ENCODE measurements around the gene SPATA3. TPM values are rescaled to one million over a fixed set of nuclear protein-coding genes. Genes with fewer than 3 reads are reported as not detected.

Gene SPATA3
- total RNA-seq (2014; rRNA removed) (not detected in 2 replicates), Bru-seq, nascent RNA (not detected), BruChase-seq, experiment 1, labeled RNA remaining after a 6-hour chase (not detected), BruChase-seq, experiment 2, labeled RNA remaining after a 2-hour chase (percentile 6 among the genes with signal in this experiment)
- long read RNA-seq = 0 reads

DNA sequence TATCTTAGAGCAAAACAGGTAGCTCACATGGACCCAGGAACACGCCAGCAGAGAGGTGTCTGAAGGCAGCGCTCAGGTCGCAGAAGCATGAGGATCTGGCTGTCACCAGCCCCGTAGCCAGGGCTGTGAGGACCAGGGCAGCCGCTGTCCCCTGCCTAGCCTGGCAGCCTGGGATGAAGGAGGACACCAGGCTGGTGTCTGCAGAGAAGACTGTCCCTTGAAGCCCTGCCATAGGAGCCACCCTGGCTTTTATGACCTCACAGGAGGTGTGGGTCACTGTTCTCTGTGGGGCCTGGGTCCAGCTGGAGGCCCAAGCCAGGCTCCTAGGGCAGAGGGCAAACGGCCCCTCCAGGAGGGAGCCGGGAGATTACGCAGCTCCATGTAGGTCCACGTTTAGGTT is at the start of gene SPATA3:
Gene SPATA3 (plus strand): TSS at position 301 of the 400 bp plus-strand sequence. CDS start 113 bp downstream, outside the sequence.
- no peak within 1 kb of the TSS for H3K4me2 ChIP-seq (ENCODE audit: low read length)
- no peaks in the 10 kb centered on the region for H4K20me1 ChIP-seq (ENCODE audit: low read length)
- TF ChIP-seq, protein P1, sequence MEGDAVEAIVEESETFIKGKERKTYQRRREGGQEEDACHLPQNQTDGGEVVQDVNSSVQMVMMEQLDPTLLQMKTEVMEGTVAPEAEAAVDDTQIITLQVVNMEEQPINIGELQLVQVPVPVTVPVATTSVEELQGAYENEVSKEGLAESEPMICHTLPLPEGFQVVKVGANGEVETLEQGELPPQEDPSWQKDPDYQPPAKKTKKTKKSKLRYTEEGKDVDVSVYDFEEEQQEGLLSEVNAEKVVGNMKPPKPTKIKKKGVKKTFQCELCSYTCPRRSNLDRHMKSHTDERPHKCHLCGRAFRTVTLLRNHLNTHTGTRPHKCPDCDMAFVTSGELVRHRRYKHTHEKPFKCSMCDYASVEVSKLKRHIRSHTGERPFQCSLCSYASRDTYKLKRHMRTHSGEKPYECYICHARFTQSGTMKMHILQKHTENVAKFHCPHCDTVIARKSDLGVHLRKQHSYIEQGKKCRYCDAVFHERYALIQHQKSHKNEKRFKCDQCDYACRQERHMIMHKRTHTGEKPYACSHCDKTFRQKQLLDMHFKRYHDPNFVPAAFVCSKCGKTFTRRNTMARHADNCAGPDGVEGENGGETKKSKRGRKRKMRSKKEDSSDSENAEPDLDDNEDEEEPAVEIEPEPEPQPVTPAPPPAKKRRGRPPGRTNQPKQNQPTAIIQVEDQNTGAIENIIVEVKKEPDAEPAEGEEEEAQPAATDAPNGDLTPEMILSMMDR (conservative IDR thresholded peaks at IDR 0.05; ENCODE audit: low read depth, low read length) = no peak
- TF ChIP-seq EZH2phosphoT487 (IDR thresholded peaks at IDR 0.05; ENCODE audit: borderline replicate concordance, low read length) (no peak), EZH2 (IDR thresholded peaks at IDR 0.05; ENCODE audit: low read length, unreplicated experiment) (no peak)
- H3F3A ChIP-seq (ENCODE audit: low read length, unreplicated experiment) = no peaks in the 10 kb centered on the region
- H3K4me1 ChIP-seq (ENCODE audit: insufficient read depth, low read length) = no peaks in the 10 kb centered on the region
- no peaks in the 10 kb centered on the region for H3K9me3 ChIP-seq (ENCODE audit: low read length)
- no peak within 1 kb of the TSS for H2AFZ ChIP-seq (ENCODE audit: low read length)
- H3K27ac ChIP-seq (ENCODE audit: low read length) = no peak within 1 kb of the TSS
- intact Hi-C loops (cut with micrococcal nuclease) = no loop called here
- peaks cover 7% of the 10 kb centered on the region; the same call in 1 of the 2 replicates for H3K27me3 ChIP-seq (ENCODE audit: low read length)
- POLR2A ChIA-PET (ENCODE audit: unreplicated experiment) = no interaction called here
- BruUV-seq (replicated peaks) = no TSS peak
- H3K9ac ChIP-seq (ENCODE audit: low read length) = no peak within 1 kb of the TSS
- no peaks in the 10 kb centered on the region for H3K36me3 ChIP-seq (ENCODE audit: low read depth, low read length)
- no peaks in the 10 kb centered on the region for H3K79me2 ChIP-seq (ENCODE audit: low read length)
- no peak within 1 kb of the TSS for H3K4me3 ChIP-seq (ENCODE audit: low read length)
- DNase-seq = no peak
- no peaks in the 10 kb centered on the region for H3K9me2 ChIP-seq (replicated peaks; ENCODE audit: low read length)
- no peak for ATAC-seq
- CTCF ChIA-PET = no interaction called here

DNA sequence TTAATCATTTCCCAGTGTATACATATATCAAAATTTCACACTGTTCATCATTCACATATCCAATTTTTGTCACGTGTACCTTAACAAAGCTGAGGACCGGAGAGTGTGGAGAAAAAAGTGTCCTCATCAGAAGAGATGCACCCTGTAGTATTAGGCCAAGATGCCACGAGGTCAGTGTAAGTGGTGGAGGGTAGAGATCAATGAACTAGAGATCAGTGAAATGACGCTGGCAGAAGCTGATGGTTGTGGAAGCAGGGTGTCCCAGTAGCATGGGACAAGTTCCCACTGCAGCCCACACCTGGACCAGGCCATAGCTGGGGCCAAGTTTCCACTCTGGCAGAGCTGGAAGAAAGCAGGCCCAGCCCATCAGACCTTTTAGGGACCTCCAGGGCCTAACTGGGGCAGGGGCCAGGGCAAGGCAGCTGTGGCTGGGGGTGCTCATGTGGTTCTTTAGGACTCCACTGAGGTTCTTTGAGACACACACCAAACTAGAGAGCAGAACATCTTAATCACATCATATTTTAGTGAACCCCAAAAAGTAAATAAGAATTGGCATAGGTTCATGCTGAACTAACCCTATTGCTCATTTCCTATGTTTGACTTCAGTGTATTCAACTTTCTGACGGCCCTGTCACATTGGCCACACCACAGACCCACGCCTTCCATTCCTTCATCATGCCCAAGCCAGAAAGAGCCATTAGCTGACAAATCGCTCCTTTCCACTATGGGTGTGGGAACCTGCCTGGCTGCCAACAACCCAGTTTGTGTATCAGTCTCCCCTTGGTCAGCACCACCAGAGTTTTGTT is 49.3 kb upstream of the SPATA3 start:
- no peak for ATAC-seq
- POLR2A ChIA-PET (ENCODE audit: unreplicated experiment) = no interaction called here
- CTCF ChIA-PET = no interaction called here
- TF ChIP-seq, protein P1 (conservative IDR thresholded peaks at IDR 0.05; ENCODE audit: low read depth, low read length) = no peak
- TF ChIP-seq EZH2 (IDR thresholded peaks at IDR 0.05; ENCODE audit: low read length, unreplicated experiment) (no peak), EZH2phosphoT487 (IDR thresholded peaks at IDR 0.05; ENCODE audit: borderline replicate concordance, low read length) (no peak)
- Histone ChIP-seq H4K20me1 (ENCODE audit: low read length) (no peaks in the 10 kb centered on the region), H3K9me3 (ENCODE audit: low read length) (no peaks in the 10 kb centered on the region), H3K36me3 (ENCODE audit: low read depth, low read length) (no peaks in the 10 kb centered on the region), H2AFZ (ENCODE audit: low read length) (no peak overlapping the region), H3K9ac (ENCODE audit: low read length) (no peak overlapping the region), H3K4me2 (ENCODE audit: low read length) (no peak overlapping the region), H3K27me3 (ENCODE audit: low read length) (no peaks in the 10 kb centered on the region), H3K9me2 (replicated peaks; ENCODE audit: low read length) (no peaks in the 10 kb centered on the region), H3K79me2 (ENCODE audit: low read length) (no peaks in the 10 kb centered on the region), H3K4me3 (ENCODE audit: low read length) (no peak overlapping the region), H3K27ac (ENCODE audit: low read length) (no peak overlapping the region), H3F3A (ENCODE audit: low read length, unreplicated experiment) (no peaks in the 10 kb centered on the region), H3K4me1 (ENCODE audit: insufficient read depth, low read length) (no peaks in the 10 kb centered on the region)
- no peak for DNase-seq
- no TSS peak for BruUV-seq (replicated peaks)
- intact Hi-C loops (cut with micrococcal nuclease) = no loop called here

DNA sequence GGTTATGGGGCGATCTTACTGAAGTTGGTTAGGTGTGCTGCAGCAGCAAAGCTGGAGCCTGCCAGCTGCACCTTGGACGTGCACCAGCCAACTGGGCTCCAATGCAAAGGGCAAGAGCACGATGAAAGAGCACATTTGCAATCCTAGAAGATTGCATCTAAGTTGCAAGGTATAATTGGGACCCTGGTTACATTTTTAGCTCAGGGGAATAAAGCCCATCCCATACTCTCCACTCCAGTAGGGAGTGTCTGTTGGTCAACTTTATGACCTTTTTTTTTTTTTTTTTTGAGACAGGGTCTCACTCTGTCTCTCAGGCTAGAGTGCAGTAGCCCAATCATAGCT is 48.7 kb upstream of the SPATA3 start:
- Histone ChIP-seq H3K27ac (ENCODE audit: low read length) (no peak overlapping the region), H3K79me2 (ENCODE audit: low read length) (no peaks in the 10 kb centered on the region), H4K20me1 (ENCODE audit: low read length) (no peaks in the 10 kb centered on the region), H3K36me3 (ENCODE audit: low read depth, low read length) (no peaks in the 10 kb centered on the region), H2AFZ (ENCODE audit: low read length) (no peak overlapping the region), H3K27me3 (ENCODE audit: low read length) (no peaks in the 10 kb centered on the region), H3K9me3 (ENCODE audit: low read length) (no peaks in the 10 kb centered on the region), H3K9me2 (replicated peaks; ENCODE audit: low read length) (no peaks in the 10 kb centered on the region), H3K4me3 (ENCODE audit: low read length) (no peak overlapping the region), H3F3A (ENCODE audit: low read length, unreplicated experiment) (no peaks in the 10 kb centered on the region), H3K4me2 (ENCODE audit: low read length) (no peak overlapping the region), H3K9ac (ENCODE audit: low read length) (no peak overlapping the region), H3K4me1 (ENCODE audit: insufficient read depth, low read length) (no peaks in the 10 kb centered on the region)
- intact Hi-C loops (cut with micrococcal nuclease) = no loop called here
- ChIA-PET POLR2A (ENCODE audit: unreplicated experiment) (no interaction called here), CTCF (no interaction called here)
- DNase-seq = no peak
- no peak for ATAC-seq
- no TSS peak for BruUV-seq (replicated peaks)
- no peak for TF ChIP-seq EZH2 (IDR thresholded peaks at IDR 0.05; ENCODE audit: low read length, unreplicated experiment)

Data from PC-3 (cell line).